GM19023 (cell line): ENCODE data around the gene CLDN11.

Source experiments
- ATAC-seq: cut with Tn5 transposase; IDR thresholded peaks from one replicate; pipeline ENCODE4 v1.9.1; 2021; ENCODE audit warnings: mild to moderate bottlenecking, moderate library complexity; ENCODE audit not compliant: unreplicated experiment

CLDN11 gene

DNA sequence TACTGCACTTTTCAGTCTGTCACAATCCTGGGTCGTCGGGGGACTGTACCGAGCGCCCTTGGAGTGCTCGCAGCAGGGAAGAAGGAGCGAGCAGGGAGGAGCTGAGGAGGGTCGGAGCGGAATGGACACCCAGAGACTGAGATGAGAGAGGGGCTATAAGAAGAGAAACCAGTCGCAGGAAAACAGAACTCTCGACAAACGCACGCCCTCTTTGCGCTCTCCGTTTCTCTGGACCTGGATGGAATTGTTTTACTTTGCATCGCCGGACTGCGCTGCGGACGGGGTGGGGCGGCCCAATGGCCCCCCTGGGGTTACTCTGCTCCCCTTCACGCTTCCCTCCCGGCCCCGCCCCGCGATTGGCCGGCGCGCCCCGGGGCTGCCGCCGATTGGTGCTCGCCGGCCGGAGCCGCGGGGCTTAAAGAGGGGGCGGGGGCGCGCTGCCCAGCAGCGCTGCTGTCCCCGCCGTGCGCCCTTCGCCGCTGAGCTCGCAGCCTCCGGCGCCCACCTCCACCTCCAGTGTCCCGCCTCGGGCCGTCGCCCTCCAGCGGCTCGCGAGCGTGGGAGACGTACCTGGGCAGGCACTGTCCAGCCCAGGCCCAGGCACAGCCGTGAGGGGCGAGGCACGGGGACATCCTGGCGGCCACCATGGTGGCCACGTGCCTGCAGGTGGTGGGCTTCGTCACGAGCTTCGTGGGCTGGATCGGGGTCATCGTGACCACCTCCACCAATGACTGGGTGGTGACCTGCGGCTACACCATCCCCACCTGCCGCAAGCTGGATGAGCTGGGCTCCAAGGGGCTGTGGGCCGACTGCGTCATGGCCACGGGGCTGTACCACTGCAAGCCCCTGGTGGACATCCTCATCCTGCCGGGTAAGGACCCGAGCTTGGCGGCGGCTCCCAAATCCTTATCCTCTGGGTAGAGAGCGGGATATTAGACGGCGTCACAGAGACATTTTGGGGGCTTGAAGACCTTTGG, at the start of gene CLDN11:
Gene CLDN11, plus strand, starts transcription at position 447 of the 977 bp plus-strand sequence. Its CDS starts 199 bp downstream, at position 646.
- ATAC-seq: no peak

GRCh38 chr3:170368921-170369320, 49.7 kb upstream of the CLDN11 start:
- ATAC-seq: no peak

GRCh38 chr3:170372190-170372879, 46.3 kb upstream of the CLDN11 start:
- ATAC-seq: no peak

DNA sequence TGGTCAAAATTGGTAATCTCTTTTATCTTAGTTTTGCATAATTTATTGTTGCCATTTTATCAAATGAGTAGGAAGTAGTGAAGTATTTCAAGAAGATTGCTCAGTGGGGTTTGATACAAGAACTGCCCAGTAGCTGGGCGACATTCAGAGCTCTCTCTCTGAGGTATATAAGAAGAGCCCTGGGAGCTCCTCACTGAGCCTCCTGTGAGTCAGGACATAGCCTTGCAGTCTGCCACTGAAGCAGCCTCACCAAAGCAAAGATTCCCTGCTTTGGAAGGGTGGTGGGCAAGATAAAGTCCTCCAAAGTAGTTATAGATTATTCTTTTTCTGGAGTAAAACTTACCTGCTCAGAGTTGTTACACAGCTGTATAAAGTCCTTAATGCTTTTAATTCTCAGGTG, 35.1 kb upstream of the CLDN11 start:
- ATAC-seq: no peak

- no peak for ATAC-seq
Observed at GRCh38 chr3:170386468-170386867, 32.2 kb upstream of the CLDN11 start.

- ATAC-seq: no peak
Observed at GRCh38 chr3:170387950-170388349, 30.7 kb upstream of the CLDN11 start.

- no peak for ATAC-seq
Observed at GRCh38 chr3:170391108-170391507, 27.6 kb upstream of the CLDN11 start.

GRCh38 chr3:170397685-170398084, 21.0 kb upstream of the CLDN11 start:
- ATAC-seq: no peak

DNA sequence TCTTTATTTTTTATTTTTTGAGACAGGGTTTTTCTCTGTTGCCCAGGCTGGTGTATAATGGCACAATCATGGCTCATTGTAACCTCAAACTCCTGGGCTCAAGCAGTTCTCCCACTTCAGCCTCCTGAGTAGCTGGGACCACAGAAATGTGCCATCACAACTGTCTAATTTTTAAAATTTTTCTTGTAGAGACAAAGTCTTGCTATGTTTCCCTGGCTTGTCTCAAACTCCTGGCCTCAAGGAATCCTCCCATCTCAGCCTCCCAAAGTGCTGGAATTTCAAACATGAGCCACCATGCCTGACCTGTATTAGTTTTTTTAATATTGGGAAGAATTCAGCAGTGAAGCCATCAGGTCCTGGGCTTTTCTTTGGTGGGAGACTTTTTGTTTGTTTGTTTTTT, 13.6 kb upstream of the CLDN11 start:
- ATAC-seq: no peak

- no peak for ATAC-seq
Observed at GRCh38 chr3:170410428-170411029, 8.1 kb upstream of the CLDN11 start.

- no peak for ATAC-seq
Observed at GRCh38 chr3:170413291-170413690, 5.4 kb upstream of the CLDN11 start.

GRCh38 chr3:170414202-170414663, 4.4 kb upstream of the CLDN11 start:
- peak; percentile 65 for ATAC-seq

DNA sequence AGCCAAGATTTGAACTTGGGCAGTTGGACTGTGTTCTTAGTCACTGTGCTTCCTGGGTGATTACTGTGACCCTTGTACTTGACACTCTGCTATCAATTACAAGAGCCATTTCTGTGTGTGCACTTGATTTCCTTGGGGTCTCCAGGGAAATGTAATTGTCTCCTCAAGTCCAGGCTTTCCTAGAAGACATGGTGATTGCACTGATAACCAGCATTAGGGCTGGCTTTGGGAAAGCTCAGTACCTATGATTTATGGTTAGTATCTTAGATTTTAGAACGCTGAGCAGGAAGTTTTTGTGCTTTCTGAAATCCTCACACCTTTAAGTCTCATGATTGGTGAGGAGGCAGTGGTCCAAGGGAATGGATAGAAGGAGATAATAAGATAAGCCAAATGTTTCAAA, 1.6 kb upstream of the CLDN11 start:
- ATAC-seq: no peak

GRCh38 chr3:170419557-170420087, 954 bp downstream of the CLDN11 start:
- ATAC-seq: no peak

GRCh38 chr3:170420307-170420821, 1.7 kb downstream of the CLDN11 start:
- no peak for ATAC-seq

- ATAC-seq: no peak
Observed at GRCh38 chr3:170421111-170421641, 2.5 kb downstream of the CLDN11 start.

GRCh38 chr3:170421758-170422157, 3.1 kb downstream of the CLDN11 start:
- no peak for ATAC-seq

GRCh38 chr3:170423001-170423615, 4.4 kb downstream of the CLDN11 start:
- no peak for ATAC-seq

GRCh38 chr3:170424879-170425278, 6.2 kb downstream of the CLDN11 start:
- no peak for ATAC-seq
